Amygdala (tissue), 56 donors: ENCODE data around the gene BANP.
"Not testable (repeated sequence)": the region's sequence is repeated elsewhere in the genome, so short reads cannot be mapped to it uniquely, and the experiment has no call there.

Experiments
- DNase-seq, 56 donors: peaks; one replicate each; lab custom pipeline; 2025; lab: John Stamatoyannopoulos, UW

The BANP gene

GRCh38 chr16:88091221-88091971, 140.2 kb downstream of the BANP start:
- DNase-seq = peak in 14 of 56 donors; percentile 21 to 62 (median 34)

- not testable (repeated sequence) for DNase-seq
These were observed 140.7 kb downstream of the BANP start for GRCh38 chr16:88091972-88092302.

GRCh38 chr16:88092791-88093555, 141.7 kb downstream of the BANP start:
- not testable (repeated sequence) for DNase-seq

DNA sequence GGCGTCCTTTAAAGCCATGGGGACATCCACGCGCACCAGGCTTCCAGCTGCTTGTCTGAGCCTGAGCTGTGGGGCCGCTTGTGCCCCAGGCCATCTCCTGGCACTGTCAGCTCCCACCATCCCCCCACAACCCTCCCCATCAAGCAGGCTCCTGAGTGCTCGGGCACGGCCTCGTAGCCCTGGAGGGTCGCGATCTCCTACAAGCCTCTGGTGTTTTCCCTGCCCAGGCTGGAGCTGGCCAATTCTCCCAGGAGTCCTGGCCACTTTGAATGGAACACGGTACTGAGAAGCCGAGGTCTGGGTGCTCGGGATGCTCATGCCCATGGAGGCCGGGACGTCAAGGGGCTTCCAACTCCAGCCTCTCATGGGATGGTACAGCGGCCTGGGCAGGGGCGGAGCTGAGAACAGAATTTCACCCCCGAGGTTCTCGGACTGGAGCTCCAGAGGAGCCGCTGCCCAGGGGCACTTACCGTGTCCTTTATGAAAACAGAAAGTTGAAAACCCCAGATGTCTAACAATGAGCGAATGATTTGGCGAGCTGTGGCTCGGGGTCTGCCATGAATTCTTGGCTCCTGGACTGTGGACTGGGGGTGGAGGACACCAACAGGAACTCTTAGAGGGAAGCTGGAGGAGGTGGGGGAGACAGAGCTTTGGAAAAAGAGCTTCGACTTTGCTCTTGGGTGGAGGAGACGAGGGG, 142.5 kb downstream of the BANP start:
- DNase-seq = not testable (repeated sequence)

DNA sequence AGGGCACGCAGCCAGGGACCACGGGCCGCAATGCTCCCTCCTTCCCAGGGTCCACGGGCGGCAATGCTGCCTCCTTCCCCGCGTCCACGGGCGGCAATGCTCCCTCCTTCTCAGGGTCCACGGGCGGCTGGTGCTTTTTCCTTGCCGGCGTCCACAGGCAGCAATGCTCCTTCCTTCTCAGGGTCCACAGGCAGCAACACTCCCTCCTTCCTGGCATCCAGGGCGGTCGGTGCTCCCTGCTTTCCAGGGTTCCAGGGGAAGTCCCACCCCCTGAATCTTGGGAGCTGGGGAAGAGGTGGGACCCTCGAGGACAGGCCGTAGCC, 143.0 kb downstream of the BANP start:
- not testable (repeated sequence) for DNase-seq

- not testable (repeated sequence) for DNase-seq
These were observed 143.7 kb downstream of the BANP start for GRCh38 chr16:88094900-88095299.

DNA sequence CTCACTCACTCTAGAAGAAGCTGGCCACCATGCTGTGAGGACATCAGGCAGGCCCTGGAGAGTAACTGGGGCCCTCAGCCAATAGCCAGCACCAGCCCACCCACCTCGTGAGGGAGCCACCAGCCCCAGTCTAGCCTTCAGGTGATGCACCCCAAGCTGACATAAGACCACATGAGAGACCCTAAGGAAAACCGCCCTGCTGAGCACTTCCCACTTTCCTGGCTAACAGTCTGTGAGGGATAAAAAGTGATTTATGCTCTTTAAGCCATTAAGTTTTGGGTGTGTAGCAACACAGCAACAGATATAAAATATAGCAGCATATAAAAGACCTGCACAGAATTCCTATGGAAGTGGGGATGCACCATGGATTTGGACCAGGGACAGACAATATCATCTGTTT, 145.4 kb downstream of the BANP start:
- DNase-seq = not testable (repeated sequence)

GRCh38 chr16:88098731-88099562, 147.7 kb downstream of the BANP start:
- DNase-seq = not testable (repeated sequence)

DNA sequence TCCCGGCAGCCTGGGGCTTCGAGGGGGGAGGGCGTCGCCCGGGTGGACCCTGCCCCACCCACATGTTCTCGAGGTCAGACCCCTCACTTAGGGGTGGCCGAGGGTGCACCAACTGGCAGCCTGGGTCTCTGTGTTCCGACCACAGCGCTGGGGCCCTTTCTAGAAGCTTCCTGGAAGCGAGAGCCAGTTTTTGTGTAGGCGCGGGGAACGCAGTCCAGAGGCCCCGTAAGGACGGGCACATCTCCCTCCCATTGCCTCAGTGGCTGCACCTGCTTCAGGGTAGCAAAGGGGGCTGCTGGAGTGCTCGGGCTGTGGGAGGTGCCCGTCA, 148.3 kb downstream of the BANP start:
- no peak for DNase-seq

GRCh38 chr16:88099956-88100355, 148.7 kb downstream of the BANP start:
- not testable (repeated sequence) for DNase-seq

DNA sequence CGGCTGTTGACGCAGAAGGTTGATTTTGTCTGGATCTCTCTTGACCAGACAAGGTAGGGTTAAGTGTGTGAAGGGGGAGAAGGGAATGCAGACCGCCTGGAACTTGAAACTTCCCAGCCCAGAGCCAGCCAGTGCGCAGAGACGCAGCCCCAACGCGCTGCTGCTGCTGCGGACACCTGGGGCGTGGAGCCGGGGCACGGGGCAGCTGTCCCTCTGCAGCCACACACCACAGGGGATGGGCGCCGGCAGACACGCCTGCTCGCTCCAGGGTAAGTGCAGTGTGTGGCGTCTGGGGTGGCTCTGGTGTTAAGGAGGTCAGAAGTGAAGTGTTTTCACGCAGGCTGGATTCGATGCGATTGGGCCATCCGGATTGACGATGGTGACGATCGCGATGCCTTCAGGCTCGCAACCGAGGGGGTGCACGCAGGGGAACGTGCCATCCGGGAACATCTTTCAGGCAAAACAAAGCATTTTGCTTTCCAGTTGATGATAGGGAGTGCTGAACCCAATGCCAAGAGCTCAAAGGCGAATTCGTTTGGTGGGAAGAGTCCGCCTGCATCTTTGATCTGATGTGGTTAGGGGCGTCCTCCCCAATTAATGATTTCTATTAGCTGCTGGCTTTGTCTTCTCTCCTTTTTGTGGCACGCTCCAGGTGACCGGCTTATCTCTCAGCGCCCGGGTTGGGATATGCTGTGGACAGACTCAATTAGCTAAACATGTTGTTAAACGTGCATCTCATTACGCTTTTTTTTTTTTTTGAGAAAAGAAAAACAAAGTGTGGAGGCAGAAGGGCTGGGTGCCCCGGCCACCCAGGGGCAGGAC, 149.8 kb downstream of the BANP start:
- DNase-seq = not testable (repeated sequence)

DNA sequence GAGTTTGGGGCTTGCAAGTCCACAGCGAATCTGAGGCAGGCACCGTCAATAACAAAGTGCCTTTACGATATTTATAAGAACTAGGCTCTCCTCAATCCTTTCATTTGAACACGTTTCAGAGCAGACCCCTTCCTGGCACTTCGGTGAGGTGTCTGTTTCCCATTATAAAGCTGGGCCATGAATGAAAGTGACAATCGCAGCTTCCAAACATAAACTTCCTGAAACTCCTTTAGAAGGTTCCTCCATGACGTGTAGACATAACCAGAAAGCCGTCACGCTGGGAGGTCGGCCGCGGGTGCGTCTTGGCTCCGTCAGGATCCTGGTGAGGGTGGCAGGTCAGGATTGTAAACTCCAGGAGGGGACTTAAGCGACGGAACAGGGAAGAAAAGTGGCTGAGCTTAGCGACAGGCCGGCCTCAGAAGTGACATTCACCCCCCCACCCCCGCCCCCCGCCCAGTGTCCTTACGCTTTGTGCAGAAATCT, 150.4 kb downstream of the BANP start:
- DNase-seq = not testable (repeated sequence)

GRCh38 chr16:88102597-88102996, 151.4 kb downstream of the BANP start:
- DNase-seq = no peak

DNA sequence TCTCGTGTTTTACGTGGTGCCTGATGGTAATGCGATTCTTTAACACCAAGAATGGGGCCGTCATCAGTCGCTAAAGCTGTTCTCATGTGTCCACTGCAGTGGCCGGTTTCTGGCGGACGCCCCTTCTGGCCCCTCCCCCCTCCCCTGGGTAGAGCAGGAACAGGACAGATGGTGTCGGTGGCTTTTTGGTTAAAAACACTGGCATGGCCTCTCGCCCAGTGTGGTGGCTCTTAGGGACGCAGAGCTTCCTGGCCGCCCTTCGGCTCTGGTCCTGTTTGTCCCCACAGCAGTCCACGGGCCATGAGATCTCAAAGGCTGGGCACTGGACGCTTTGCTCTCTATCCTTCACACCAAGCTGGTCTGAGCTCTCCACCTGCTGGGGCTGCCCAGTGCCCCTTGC, 151.8 kb downstream of the BANP start:
- no peak for DNase-seq

- no peak for DNase-seq
These were observed 152.5 kb downstream of the BANP start for GRCh38 chr16:88103581-88104188.

- DNase-seq = not testable (repeated sequence)
These were observed 153.1 kb downstream of the BANP start for GRCh38 chr16:88104363-88104762.

GRCh38 chr16:88105574-88106140, 154.4 kb downstream of the BANP start:
- DNase-seq = not testable (repeated sequence)

GRCh38 chr16:88106566-88106965, 155.3 kb downstream of the BANP start:
- DNase-seq = not testable (repeated sequence)

DNA sequence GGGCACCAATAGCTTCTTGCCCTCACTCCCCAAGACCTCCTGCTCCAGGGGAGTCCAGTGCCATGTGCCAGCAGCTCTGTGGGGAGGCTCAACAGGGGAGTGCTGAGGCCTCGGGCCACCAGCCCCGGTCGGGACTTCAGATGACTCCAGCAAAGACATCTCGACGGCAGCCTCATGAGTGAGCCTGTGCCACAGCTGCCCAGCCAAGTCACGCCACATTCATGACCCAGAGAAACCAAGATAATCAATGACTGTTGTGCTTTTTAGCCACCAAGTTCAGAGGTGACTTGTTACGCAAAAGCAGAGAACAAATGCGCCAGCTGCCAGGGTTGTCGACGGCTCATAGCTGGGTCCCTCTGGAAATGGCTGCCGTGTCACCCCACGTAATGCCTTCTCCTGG, 157.5 kb downstream of the BANP start:
- DNase-seq = no peak
